ENCODE measurements around the gene PFN1. TPM values are rescaled to one million over a fixed set of nuclear protein-coding genes. Genes with fewer than 3 reads are reported as not detected.

The PFN1 gene
- total and polyA plus RNA-seq, 2 of the 8 experiments (the other 6 are each of a cell fraction or from before 2014, with no cell fraction given): 1,355 to 1,949 TPM

DNA sequence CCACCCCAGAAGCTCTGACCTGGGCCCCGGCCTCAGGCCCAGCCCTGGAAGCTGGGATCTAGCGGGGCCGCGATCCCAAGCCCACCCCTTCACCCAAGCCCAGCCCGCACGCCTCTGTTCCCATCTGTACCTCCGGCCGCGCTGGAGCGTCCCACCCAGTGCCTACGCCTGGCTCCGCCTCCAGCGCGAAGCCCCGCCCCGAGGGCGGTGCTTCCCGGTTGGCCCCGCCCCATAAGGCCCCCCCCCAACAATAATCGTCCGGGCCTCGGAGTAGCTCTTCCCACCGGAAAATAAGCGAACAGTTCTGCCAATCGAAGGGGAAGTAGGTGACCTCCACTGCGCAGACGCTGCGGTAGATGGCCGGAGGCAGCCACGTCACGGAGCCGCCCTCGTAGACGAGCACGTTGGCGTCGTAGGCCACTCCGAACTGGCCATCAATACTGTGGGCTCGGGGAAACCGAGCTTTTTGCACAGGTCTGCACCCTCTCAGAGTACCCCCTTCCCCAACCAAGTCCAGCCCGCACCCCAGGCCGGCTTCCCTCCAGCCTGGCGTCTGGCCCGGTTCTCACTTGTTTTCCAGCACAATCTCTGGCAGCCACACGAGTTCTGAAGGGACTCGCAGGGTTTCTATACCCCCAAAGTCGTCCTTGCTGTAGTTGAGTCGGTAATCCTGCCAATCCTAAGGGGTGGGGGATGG is 46.5 kb downstream of the PFN1 start:
- no peak overlapping the region for H2BK12ac ChIP-seq (ENCODE audit: low read depth, low read length)
- peaks cover 0 to 13% (median 4%) of the 10 kb centered on the region in 4 experiments; a peak in 6 of 7 replicates for H3K4me1 ChIP-seq (replicated peaks in 1 of 4; ENCODE audit: control insufficient read depth in 3 of 4, insufficient read depth in 4 of 4, low read length in 3 of 4)
- H3K36me3 ChIP-seq (ENCODE audit: control insufficient read depth in 2 of 4, insufficient read depth in 4 of 4, low read length in 3 of 4): peaks cover 0 to 1% (median 0%) of the 10 kb centered on the region in 4 experiments; a peak in 2 of 8 replicates
- H3K56ac ChIP-seq (replicated peaks; ENCODE audit: insufficient read length, low read depth, low read length): no peak overlapping the region
- H3K18ac ChIP-seq (ENCODE audit: extremely low read depth, low read length): no peak overlapping the region
- no peaks in the 10 kb centered on the region for H4K20me1 ChIP-seq (replicated peaks in 1 of 2; ENCODE audit: control insufficient read depth in 1 of 2, insufficient read depth in 2 of 2, low read length in 2 of 2)
- DNase-seq (ENCODE audit: low read depth in 1 of 2, low spot score in 2 of 2) (no peak), FAIRE-seq (no peak)
- no peak overlapping the region; the same call in 1 of the 2 replicates for H2BK5ac ChIP-seq (ENCODE audit: low read depth, low read length)
- WGBS, 2 experiments (ENCODE audit: extremely low coverage in 1 of 2, insufficient coverage in 1 of 2, insufficient read length in 1 of 2, insufficient replicate concordance in 2 of 2, low coverage in 1 of 2, low lambda C conversion rate in 2 of 2, missing lambda C conversion rate in 1 of 2): 80% methylated on average over 48 of the region's 48 CpGs; no CpG with 5 or more reads in 1 of the 2 experiments
- H3K9ac ChIP-seq (replicated peaks in 1 of 4; ENCODE audit: extremely low read depth in 1 of 4, low read depth in 3 of 4, low read length in 3 of 4): no peak overlapping the region; a peak in 1 of 7 replicates
- no peak overlapping the region for H3K4ac ChIP-seq (replicated peaks; ENCODE audit: insufficient read length, low read depth, low read length)
- no peak overlapping the region for H3K23ac ChIP-seq (ENCODE audit: insufficient read length)
- no peak overlapping the region; the same call in 1 of the 2 replicates for H4K8ac ChIP-seq (ENCODE audit: extremely low read depth, insufficient read depth, low read length)
- no peak overlapping the region for H2BK120ac ChIP-seq (replicated peaks; ENCODE audit: low read depth, low read length)
- no peaks in the 10 kb centered on the region for H3K9me3 ChIP-seq (ENCODE audit: insufficient read depth in 2 of 2, low read depth in 1 of 2, low read length in 1 of 2)
- no peak overlapping the region for H3K27ac ChIP-seq (ENCODE audit: low read depth, low read length)
- no peaks in the 10 kb centered on the region for H3K79me1 ChIP-seq (ENCODE audit: low read depth, low read length)
- H3K27me3 ChIP-seq (replicated peaks in 1 of 4; ENCODE audit: control insufficient read depth in 3 of 4, extremely low read depth in 1 of 4, insufficient read depth in 3 of 4, low read length in 3 of 4): 0 out of 7 replicates have a peak, but pooled peaks cover 0 to 2% (median 0%) of the 10 kb centered on the region in 4 experiments
- no peaks in the 10 kb centered on the region for H3K79me2 ChIP-seq (ENCODE audit: control insufficient read depth in 1 of 2, insufficient read depth in 2 of 2, low read length in 2 of 2)
- no peak overlapping the region for H2BK20ac ChIP-seq (ENCODE audit: low read length)
- H3K23me2 ChIP-seq (ENCODE audit: low read depth, low read length): peaks cover 3% of the 10 kb centered on the region; the same call in 1 of the 2 replicates
- CTCF ChIA-PET (ENCODE audit: partially characterized antibody): interaction anchor here (0.6 to 4.4 kb wide), 11 partner anchors 9 to 335 kb away, joined by 3 to 23 read pairs (median 3); partner anchors contain the start of gene CAMTA2
- no peak overlapping the region for H2AFZ ChIP-seq (ENCODE audit: low read length)
- no peak overlapping the region for H2BK15ac ChIP-seq (ENCODE audit: low read length)
- peak overlapping the region in 1 of 2 experiments; percentile 51; a peak in 1 of 4 replicates for H3K4me2 ChIP-seq (ENCODE audit: insufficient read depth in 1 of 2, low read depth in 2 of 2, low read length in 2 of 2)
- POLR2A ChIA-PET (ENCODE audit: partially characterized antibody): interaction anchor here (1.6 to 6.4 kb wide), 5 partner anchors 36 to 192 kb away, joined by 3 to 49 read pairs (median 6); partner anchors contain the start of genes ARRB2, PFN1, RNF167 and SLC25A11
- no peak overlapping the region for H4K91ac ChIP-seq (replicated peaks; ENCODE audit: insufficient read length, low read length)
- H3K14ac ChIP-seq (ENCODE audit: insufficient read length): no peak overlapping the region
- H3K4me3 ChIP-seq (ENCODE audit: extremely low read depth in 1 of 4, insufficient read depth in 2 of 4, low read depth in 3 of 4, low read length in 4 of 4): no peak overlapping the region; a peak in 1 of 8 replicates
- no peak overlapping the region for H2AK5ac ChIP-seq (ENCODE audit: low read depth, low read length)
- H4K5ac ChIP-seq (ENCODE audit: insufficient read length, low read depth, low read length): no peak overlapping the region
- TF ChIP-seq GABPA (IDR thresholded peaks at IDR 0.05; ENCODE audit: borderline replicate concordance, insufficient read depth, low read length) (no peak), SP4 (IDR thresholded peaks at IDR 0.05; ENCODE audit: low read length) (no peak), POU5F1 (IDR thresholded peaks at IDR 0.05; ENCODE audit: low read depth, low read length) (no peak), SRF (IDR thresholded peaks at IDR 0.05; ENCODE audit: low read depth, low read length) (no peak), YY1 (IDR thresholded peaks at IDR 0.05; ENCODE audit: low read depth, low read length) (no peak), GTF2F1 (IDR thresholded peaks at IDR 0.05; ENCODE audit: borderline replicate concordance, low read depth, low read length) (no peak), SAP30 (IDR thresholded peaks at IDR 0.05; ENCODE audit: insufficient read depth, insufficient replicate concordance, low read length) (no peak), JUN (IDR thresholded peaks at IDR 0.05; ENCODE audit: low read depth, low read length) (no peak), CEBPB (IDR thresholded peaks at IDR 0.05; ENCODE audit: low read depth, low read length) (no peak), EZH2 (IDR thresholded peaks at IDR 0.05; ENCODE audit: low read depth, low read length, severe bottlenecking) (no peak), CHD2 (IDR thresholded peaks at IDR 0.05; ENCODE audit: low read length) (no peak), EP300 (IDR thresholded peaks at IDR 0.05; ENCODE audit: borderline replicate concordance in 1 of 2, low read depth in 2 of 2, low read length in 2 of 2) (no peak)

Measured in H1 (cell line).